Vagina (tissue), 2 donors: ENCODE data around the gene DRD3.

Source experiments
- POLR2A ChIP-seq, 2 donors: fragments of 450-650 bp; IDR thresholded peaks; one replicate each; pipeline ENCODE4 v1.6.1; 2017; ENCODE audit warnings: antibody characterized with exemption in 2 of 2, mild to moderate bottlenecking in 2 of 2, moderate library complexity in 2 of 2
- POLR2AphosphoS5 ChIP-seq, 2 donors: sonication (generic); formaldehyde crosslinking; IDR thresholded peaks; one replicate each; pipeline ENCODE4 v1.9.0; 2017; ENCODE audit warnings: antibody characterized with exemption in 2 of 2, mild to moderate bottlenecking in 2 of 2, low read depth in 1 of 2; ENCODE audit not compliant: insufficient read depth in 1 of 2
- TF ChIP-seq, protein P1 (sequence below), 3 experiments: fragments of 450-650 bp in 2 of 3; fragments of 200-600 bp in 1 of 3; sonication (generic) in 1 of 3; IDR thresholded peaks; one replicate each; pipeline ENCODE4 v1.5.1; 2017 to 2019; ENCODE audit warnings: antibody characterized with exemption in 3 of 3, mild to moderate bottlenecking in 2 of 3, moderate library complexity in 2 of 3

DNA sequence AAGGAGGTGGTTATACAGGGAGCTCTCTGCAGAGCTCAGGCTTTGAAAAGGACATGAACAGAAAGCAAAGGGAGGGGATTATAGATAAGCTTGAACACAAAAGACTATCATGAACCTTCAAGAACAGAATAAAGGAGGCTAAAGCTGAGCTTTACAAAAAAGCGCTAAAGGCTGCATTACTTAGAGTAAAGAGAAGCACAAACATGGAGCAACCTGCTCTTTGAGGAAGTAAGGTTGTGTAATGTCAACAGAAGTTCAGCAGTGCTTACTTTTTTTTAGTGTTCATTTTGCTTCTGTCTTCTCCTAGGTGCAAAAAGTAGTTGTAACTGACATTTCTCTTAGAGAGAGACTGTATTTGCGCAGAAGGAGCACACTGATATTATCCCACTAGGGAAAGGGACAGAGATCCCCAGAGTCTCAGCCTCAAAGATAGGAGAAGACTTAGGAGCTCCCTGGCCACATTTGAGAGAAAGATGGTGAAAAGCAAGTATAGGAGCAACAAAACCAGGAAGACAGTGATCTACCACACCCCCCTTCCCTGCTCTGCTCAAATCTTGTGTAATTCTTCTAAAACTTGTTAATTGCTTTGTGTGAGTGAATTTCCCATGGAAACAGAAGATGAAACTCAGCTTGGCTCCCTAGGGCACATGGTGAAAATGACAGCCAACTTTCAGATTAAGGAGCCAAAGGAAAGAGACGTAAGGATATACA, 67.6 kb downstream of the DRD3 start:
- TF ChIP-seq, protein P1, sequence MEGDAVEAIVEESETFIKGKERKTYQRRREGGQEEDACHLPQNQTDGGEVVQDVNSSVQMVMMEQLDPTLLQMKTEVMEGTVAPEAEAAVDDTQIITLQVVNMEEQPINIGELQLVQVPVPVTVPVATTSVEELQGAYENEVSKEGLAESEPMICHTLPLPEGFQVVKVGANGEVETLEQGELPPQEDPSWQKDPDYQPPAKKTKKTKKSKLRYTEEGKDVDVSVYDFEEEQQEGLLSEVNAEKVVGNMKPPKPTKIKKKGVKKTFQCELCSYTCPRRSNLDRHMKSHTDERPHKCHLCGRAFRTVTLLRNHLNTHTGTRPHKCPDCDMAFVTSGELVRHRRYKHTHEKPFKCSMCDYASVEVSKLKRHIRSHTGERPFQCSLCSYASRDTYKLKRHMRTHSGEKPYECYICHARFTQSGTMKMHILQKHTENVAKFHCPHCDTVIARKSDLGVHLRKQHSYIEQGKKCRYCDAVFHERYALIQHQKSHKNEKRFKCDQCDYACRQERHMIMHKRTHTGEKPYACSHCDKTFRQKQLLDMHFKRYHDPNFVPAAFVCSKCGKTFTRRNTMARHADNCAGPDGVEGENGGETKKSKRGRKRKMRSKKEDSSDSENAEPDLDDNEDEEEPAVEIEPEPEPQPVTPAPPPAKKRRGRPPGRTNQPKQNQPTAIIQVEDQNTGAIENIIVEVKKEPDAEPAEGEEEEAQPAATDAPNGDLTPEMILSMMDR (IDR thresholded peaks at IDR 0.05): no peak
- no peak for TF ChIP-seq POLR2A (IDR thresholded peaks at IDR 0.05)
- no peak for TF ChIP-seq POLR2AphosphoS5 (IDR thresholded peaks at IDR 0.05; ENCODE audit: insufficient read depth in 1 of 2, low read depth in 1 of 2)
